Measurements from ENCODE around the gene LRP1. TPM values are rescaled to one million over a fixed set of nuclear protein-coding genes. Genes with fewer than 3 reads are reported as not detected.

LRP1 gene
- total RNA-seq, 1 donor from 2014 or later: 0.95 TPM

GRCh38 chr12:57208631-57209282, 80.5 kb downstream of the LRP1 start:
- no peak for DNase-seq
- Mint-ChIP-seq H3K27ac (no peak overlapping the region), H3K9me3 (no peaks in the 10 kb centered on the region), H3K27me3 (peaks cover 5% of the 10 kb centered on the region), H3K36me3 (ENCODE audit: low read depth) (no peaks in the 10 kb centered on the region), H3K4me1 (peaks cover 9% of the 10 kb centered on the region), H3K4me3 (no peak overlapping the region)
- intact Hi-C loops (cut with micrococcal nuclease): no loop called here
- TF ChIP-seq CTCF (IDR thresholded peaks at IDR 0.05): no peak
- ATAC-seq (ENCODE audit: low read depth): no peak
- ChIA-PET CTCF (interaction anchor here (0.7 kb wide), 1 partner anchor 34 kb away, joined by 3 read pairs; no protein-coding TSS in a partner anchor), POLR2A (no interaction called here)

DNA sequence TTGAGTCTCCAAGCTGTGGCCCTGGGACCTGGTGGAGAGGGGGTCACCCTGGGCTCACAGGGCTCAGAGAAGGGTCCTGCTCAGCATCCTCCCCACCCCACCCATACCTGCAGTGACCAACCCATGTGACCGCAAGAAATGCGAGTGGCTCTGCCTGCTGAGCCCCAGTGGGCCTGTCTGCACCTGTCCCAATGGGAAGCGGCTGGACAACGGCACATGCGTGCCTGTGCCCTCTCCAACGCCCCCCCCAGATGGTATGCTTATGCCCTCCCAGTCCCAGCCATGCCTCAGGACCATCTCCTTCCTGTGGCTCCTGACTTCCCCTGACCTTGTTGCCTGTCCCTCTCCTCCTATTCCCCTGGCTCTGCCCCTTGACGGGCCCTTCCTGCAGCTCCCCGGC, 81.6 kb downstream of the LRP1 start:
- Mint-ChIP-seq H3K4me1 (peaks cover 20% of the 10 kb centered on the region), H3K4me3 (no peak overlapping the region), H3K27ac (no peak overlapping the region), H3K9me3 (no peaks in the 10 kb centered on the region), H3K36me3 (ENCODE audit: low read depth) (no peaks in the 10 kb centered on the region), H3K27me3 (peaks cover 10% of the 10 kb centered on the region)
- ChIA-PET POLR2A (no interaction called here), CTCF (interaction anchor here (1.4 kb wide), 1 partner anchor 33 kb away, joined by 3 read pairs; no protein-coding TSS in a partner anchor)
- ATAC-seq (ENCODE audit: low read depth) (no peak), DNase-seq (no peak)
- intact Hi-C loops (cut with micrococcal nuclease): no loop called here
- no peak for TF ChIP-seq CTCF (IDR thresholded peaks at IDR 0.05)

DNA sequence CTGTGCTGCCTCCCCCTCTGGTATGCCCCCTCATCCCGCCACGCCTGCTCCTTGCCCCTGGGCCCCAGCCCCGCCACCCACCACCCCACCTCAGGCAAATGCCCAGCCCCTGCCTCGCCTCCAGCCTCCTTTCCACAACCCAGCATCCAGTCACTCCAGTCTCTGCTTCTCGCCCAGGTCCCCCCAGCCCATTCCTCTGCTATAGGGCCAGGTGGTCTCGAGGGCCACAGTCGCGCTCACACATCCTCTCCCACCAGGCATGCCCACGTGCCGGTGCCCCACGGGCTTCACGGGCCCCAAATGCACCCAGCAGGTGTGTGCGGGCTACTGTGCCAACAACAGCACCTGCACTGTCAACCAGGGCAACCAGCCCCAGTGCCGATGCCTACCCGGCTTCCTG, 82.2 kb downstream of the LRP1 start:
- ATAC-seq (ENCODE audit: low read depth) (no peak), DNase-seq (no peak)
- ChIA-PET POLR2A (no interaction called here), CTCF (interaction anchor here (1.1 to 1.4 kb wide), 2 partner anchors 30 to 32 kb away, joined by 3 read pairs; no protein-coding TSS in a partner anchor)
- intact Hi-C loops (cut with micrococcal nuclease): no loop called here
- H3K4me1 Mint-ChIP-seq: peaks cover 26% of the 10 kb centered on the region
- no peaks in the 10 kb centered on the region for H3K36me3 Mint-ChIP-seq (ENCODE audit: low read depth)
- no peak for TF ChIP-seq CTCF (IDR thresholded peaks at IDR 0.05)
- no peak overlapping the region for H3K27ac Mint-ChIP-seq
- no peaks in the 10 kb centered on the region for H3K9me3 Mint-ChIP-seq
- H3K4me3 Mint-ChIP-seq: no peak overlapping the region
- H3K27me3 Mint-ChIP-seq: peaks cover 10% of the 10 kb centered on the region

- Mint-ChIP-seq H3K27ac (no peak overlapping the region), H3K9me3 (no peaks in the 10 kb centered on the region), H3K36me3 (ENCODE audit: low read depth) (no peaks in the 10 kb centered on the region), H3K4me1 (peaks cover 32% of the 10 kb centered on the region), H3K4me3 (no peak overlapping the region), H3K27me3 (peaks cover 10% of the 10 kb centered on the region)
- ATAC-seq (ENCODE audit: low read depth) (no peak), DNase-seq (no peak)
- TF ChIP-seq CTCF (IDR thresholded peaks at IDR 0.05): no peak
- intact Hi-C loops (cut with micrococcal nuclease): no loop called here
- CTCF ChIA-PET: interaction anchor here (1.1 to 1.4 kb wide), 2 partner anchors 29 to 32 kb away, joined by 3 read pairs; no protein-coding TSS in a partner anchor
- POLR2A ChIA-PET: interaction anchor here (8.9 kb wide), 1 partner anchor 28 kb away, joined by 175 read pairs; a partner anchor contains a TSS
Measured at GRCh38 chr12:57210926-57211692, 82.8 kb downstream of the LRP1 start.
